ENCODE measurements around the gene BCL11B.

BCL11B gene

DNA sequence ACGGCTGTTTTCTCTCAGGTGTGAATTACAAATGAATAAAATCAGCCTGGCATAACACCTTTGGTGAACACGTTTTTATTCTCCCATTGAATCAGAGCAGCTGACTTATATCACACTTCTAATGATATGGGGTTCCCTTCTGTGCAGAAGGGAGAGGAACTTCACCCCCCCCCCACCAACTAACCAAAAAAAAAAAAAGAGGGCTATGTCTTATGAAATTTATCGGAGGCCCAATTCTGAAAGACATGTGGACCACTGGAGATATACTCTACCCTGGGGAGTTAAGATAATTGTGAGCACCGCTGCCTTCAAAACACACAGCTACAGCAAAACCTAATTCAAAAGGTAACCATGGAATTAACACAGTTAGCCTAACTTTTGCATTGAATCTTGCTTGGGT is 4.6 kb downstream of the BCL11B start:
- no peak for DNase-seq

DNA sequence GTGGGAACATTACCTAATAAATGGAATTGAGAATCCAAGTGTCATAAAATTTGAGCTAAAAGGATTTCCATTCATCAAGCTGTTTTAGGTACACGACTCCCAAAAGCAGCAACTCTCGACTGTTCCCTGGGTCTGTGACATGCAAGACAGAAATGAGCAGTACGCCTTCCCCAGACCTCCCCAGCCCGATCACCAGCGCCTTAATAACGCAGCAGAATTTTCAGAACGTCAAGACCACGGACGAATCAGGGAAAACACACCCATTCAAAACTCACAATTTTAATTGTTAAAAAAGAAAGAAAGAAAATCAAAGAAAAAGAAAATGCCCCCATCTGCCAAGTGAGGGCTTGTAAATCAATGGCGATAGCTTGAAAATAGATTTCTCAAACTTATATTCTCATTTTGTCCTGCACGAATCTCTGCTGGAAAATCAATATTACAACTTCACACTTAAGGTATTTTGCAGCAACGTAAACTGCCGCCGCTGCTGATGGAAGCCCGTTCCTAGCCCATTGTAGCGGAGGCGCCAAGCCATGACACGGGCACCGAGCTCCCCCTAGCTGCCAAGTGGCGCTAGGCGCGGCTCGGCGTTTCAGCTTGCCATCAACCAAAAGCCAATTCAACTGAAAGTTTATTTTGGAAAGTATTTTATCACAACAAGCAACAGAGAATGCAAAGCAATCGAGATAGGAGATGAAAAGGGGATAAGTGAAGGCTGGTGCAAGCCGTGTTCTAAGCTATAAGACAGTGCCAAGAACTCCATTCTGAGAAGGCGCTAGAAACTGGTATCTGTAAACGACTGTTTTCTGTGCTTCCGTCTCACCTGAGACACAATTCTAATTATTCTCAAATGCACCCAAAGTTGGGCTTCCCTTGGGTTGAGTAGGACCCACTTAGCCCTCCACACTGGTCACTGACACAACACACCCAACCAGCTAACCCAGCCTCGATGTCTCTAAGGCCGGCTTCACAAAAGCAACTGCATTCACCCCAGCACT is 5.5 kb downstream of the BCL11B start:
- peak; percentile 90 for DNase-seq

DNA sequence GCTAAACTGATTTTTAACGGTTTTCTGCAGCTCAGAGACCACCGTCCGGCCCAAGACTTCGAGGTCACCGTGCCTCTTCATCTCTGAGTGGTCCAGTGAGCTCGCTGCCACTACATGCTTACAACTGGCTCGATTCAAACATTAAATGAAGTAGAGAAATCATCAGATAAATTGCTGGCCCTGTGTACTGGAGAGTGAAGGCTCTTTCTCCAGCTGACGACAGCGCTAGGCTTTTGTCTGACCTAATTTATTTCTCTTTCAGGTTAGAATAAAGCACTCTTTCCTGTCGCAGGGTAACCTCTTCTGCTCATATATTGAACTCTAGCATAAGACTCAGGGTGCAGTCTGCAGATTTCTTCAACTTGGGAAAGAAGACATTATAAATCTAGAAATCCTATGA is 6.4 kb downstream of the BCL11B start:
- DNase-seq = no peak

DNA sequence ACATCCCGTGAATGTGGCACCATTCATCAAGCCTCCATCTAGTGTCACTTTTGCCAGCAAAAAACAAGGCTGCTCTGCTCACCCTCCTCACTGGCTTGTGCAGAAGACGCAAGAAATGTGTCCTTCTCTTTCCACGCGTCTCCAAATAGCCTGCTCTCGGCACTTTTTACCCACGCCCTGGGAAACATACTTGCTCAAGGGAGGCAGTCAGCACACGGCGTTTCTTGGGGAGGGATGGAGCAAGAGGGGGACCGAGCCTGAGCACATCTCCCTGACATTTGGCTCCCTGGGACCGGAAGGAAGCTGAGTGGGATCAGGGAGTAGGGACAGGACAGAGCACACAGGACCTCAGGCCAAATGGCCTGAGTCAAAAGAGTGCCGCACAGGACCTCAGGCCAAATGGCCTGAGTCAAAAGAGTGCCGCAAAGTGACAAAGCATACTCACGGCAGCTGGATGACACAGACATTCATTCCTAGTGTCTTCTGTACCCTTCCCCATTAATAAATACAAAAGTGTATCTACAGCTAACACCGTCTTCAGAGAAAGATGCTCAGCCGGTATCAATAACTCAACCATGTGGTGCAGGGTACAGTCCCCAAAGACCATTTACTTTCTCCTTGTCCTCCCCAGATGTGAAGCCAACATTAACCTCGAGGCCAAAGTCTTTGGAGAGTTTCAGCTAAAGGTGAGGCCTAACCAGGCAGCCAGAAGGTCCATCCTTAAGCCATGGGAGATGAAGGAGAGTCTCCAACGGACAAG is 7.1 kb downstream of the BCL11B start:
- no peak for DNase-seq

DNA sequence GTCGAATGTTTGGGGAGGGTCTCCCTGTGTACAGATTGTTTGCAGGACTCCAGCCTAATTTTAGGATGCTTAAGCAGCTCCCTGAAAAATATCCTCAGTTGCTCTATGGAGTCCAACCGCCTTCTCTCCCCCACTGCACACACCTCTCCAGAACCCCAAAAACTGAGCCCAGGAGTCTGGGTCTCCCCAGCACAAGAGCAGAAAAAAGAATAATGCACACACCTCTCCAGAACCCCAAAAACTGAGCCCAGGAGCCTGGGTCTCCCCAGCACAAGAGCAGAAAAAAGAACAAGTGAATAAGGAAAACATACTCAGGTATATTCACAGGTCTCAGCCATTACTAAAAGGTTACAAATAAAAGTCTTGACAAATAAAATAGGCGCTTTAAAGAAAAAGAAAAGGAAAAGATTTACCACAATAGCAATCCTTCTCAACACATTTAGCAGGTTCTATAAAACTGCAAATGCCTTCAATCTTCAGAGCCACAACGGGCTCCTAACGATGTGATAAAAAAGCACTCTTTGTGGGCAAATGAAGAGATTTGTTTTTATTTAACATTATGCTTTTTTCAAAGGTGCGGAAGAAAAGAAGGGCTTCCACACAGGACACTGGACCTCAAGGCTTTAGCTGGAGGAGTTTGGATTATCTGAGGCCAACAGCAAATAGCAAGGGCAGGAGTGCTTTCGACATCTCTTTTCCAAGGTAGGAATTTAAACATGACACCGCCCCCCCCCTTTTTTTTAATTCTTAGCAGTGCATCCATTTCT is 8.2 kb downstream of the BCL11B start:
- no peak for DNase-seq

DNA sequence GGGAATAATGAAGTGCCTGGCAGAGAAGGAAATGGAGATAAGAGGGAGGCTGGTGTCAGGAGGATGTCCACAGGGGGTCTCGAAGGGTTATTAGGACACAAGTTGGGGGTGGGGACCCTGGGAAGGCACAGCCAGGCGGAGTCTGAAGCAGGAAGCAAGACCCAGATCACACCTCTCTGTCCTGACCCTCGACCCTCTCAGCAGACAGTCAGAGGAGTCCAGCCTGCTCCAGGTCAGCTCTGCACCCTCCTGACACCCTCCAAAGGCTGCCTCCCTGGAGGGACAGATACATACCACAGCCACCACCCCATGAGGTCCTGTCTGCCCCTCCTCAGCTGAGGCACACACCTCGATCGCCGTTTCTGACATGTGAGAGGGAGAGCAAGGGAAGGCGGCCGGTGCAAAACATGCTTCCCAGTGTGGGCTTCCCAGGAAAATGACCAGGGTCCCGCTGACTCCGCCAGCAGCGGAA is 9.0 kb downstream of the BCL11B start:
- no peak for DNase-seq

DNA sequence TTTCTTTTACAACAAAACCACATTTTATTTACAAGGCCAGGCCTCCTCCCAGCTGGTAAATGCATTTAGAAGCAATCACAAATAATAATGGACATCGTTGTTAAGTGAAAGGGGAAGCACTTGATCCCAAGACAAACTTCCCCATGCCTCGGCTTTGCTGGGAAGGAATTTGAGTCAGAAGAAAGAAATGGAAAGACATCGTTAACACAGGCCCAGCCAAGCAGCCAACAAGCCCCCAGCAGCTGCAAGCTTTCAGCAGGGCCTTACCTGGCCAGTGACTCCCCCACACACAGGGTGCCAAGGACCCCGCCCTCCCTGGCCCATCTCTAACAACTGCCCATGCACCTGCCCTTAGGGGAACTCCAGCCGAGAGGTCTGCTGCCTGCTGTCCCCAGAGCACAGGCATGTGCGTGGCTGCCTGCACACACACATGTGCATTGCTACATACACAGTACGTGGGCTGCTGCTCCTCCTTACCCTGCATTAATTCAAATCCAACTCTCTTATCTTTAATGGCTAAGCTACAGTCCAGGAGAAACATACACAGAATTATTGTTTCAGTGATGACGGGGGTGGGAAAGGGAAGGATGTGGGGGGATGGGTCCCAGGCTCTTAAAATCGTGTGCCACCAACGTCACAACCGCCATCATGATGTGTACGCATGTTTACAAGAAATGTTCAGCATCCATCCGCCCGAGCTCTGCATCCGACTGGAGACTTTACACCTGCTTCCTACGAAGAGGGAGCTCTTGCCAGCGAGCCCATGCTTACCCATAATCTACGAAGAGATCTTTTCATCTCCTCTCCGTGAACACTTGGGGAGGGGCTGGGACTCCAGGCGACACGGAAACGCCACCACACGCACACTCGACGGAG is 9.8 kb downstream of the BCL11B start:
- DNase-seq = peak; percentile 60

DNA sequence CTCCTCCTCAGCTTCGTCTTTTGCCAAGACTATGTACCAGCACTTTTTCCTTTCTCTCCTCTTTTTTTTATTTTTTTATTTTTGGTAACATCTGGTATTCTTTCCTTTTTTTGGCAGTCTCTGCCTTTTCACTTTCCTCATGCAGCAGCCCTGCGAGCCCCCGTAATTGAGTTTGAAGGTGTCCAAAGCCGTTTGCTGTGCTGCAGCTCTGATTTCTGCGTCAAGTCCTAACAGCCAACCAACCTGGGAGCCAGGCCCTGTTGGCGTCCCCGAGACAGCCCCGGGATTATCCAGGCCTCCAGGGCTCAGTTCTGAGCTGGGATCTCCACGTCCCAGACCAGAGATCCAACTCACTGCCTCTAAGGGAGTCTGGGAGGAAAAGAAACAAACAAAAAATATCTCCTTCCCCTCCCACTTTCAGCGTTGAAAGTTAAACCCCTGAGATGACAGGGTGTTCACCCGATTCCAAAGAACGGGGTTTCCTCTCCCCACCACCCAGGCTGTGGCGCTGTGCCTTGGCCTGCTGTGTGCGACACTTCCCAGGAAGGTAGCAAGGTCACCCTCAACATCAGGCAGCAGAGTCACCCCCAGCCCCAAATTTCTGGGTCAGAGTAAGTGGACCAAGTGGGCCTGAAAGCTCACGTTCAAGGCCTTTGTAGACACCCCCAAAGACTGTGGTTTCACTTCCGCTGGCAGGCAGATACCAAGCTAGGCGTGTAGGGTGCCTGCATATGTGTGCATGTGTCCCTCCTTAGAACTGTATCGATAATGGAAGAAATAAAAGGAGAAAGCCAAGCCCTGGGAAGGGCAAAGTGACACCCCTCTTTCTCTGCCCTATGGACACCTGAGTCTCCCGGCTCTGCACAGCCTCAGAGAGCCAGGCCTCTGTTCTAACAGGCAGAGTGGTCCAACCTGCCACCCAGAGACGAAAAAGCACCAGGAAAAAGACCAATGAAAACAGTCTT is 11.1 kb downstream of the BCL11B start:
- DNase-seq = peak; percentile 60

DNA sequence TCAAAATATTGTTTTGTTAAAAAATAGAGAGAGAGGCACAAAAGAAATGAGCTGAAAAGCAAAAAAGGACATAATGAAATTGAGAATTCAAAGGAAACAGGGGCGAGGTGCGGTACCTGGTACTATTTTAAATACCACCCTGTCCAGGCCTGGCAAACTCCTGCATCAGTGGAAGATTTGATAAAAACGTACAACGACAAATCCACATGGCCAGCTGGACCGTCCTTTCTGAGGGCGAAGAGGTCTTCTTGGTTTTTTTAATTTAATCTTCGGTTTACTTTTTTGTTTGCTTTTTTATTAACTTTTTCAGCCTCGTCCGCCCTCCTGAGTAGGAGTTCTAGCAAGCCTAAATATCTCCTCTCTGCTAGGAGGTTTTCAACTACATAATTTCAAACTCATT is 11.9 kb downstream of the BCL11B start:
- no peak for DNase-seq

DNA sequence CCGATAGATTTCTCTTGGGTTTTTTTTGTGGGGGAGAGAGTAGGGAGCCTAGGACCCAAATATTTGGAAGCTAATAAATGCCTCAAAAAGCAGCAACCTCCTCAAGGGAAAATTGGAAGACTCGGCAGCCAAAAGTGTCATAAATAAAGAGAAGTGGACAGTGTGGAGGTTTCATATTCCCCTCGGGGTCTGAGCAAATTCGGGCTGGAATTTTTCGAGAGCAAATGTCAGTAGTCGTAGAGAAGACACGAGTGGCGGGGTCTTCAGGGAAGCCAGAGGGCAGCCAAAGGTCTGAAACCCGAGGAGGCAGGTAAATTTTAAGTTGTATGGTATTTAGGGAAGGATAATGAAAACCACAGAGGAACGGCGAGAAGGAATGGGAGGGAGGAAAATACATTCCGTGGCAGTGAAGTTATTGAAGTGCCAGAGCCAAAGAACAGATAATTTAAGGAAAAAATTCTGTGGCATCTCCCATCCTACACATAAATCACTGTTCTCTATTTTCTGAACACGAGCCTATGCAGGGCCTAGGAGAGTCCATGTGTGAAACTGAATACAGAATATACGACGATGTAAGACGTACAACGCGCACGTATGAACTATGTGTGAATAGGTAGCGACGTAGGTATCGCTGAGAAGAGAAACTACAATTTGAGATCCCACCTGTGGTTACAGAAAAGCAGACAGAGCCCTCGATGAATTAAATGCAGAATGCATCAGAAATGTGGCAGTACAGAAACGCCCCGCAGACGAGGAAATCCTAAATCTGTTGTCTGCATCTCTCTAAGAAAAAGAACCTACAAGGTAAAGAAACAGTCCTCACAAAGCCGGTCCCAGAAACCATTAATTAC is 12.9 kb downstream of the BCL11B start:
- DNase-seq = no peak

DNA sequence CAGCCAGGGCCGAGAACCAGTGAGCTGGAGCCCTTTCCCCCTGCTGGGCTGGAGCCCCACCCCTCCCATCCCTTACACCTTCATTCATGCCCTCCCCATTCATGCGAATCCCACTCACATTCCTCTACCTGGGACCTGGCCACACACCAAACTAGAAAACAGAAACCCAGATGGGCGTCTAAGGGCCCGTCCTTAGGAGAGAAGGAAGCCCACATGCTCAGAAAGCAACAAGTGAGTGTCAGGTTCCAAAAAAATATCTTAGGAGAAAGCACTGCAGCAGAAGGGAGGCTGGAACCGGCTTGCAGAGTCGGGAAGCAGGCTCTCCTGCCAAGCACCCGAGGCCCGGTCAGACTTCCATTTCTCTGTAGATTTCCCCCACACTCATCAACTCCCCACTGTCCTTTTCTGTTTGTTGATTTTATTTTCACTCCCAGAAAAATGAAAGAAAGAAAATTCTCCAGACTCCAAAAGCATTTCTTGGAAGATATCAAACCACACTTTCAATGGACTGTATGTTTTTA is 13.6 kb downstream of the BCL11B start:
- no peak for DNase-seq

DNA sequence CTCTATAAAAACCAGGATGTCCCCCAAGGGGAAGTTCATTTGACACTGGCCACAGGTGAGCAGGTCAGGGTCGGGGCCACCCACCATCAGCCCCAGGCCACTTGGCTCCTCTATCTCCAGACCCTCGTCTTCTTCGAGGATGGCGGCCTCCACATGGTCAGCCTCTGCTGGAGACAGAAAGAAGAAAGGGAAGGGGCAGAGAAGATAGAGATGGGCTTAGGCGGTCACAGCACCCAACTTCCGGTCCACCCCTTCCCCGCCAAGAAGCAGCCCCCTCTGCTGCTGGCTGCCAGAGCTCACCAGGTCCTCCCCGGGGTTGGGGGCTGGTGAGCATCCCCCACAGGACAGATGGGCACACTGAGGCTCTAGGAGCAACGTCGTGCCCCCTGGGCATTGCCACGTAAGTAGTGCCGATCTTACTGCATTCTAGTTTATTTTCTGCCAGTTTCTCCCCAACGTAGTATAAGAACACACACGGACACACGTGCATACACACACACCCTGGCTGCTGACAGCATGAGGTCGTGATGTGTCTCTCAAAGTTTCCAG is 14.2 kb downstream of the BCL11B start:
- DNase-seq = no peak

DNA sequence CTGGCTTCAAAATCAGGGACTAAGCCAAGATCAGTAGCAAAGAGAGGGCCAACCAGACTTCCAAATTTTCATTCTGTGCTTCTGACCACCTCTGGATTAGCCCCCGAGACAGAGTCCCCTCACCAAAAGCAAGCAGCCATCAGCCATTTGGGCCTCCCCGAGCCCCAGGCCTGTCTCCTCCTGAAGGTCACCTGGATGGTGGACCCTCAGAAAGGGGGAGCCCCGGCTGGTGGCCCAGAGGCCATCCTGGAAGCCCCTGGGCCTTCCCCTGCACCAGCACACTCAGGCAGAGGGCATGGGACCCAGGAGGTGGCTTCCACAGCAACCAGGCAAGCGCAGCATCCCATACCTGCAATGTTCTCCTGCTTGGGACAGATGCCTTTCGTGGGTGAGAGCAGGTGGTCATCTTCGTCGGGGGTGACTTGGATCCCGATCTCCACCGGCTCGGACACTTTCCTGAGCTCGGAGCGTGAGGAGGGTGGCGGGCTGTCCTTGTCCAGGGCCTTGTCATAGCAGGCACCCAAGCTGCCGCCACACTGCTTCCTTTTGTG is 14.8 kb downstream of the BCL11B start:
- DNase-seq = no peak

DNA sequence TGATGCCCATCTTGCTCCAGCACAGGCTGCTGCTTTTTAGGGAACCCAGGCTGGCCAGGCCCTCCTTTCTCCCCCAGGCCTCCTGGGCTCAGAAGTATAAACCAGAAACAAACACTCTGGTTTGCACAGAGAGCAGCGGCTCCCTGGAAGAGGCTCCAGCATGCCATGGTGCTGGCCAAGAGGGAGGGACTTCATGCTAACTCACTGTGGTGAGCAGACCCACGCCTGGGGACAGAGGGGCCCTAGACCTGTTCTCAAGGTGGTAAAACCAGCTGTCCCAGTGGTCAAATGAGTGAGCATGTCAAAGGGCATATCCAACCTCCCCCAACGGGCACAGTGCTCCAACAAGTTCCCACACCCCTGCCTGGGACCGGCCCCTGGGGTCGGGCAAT is 15.5 kb downstream of the BCL11B start:
- no peak for DNase-seq

DNA sequence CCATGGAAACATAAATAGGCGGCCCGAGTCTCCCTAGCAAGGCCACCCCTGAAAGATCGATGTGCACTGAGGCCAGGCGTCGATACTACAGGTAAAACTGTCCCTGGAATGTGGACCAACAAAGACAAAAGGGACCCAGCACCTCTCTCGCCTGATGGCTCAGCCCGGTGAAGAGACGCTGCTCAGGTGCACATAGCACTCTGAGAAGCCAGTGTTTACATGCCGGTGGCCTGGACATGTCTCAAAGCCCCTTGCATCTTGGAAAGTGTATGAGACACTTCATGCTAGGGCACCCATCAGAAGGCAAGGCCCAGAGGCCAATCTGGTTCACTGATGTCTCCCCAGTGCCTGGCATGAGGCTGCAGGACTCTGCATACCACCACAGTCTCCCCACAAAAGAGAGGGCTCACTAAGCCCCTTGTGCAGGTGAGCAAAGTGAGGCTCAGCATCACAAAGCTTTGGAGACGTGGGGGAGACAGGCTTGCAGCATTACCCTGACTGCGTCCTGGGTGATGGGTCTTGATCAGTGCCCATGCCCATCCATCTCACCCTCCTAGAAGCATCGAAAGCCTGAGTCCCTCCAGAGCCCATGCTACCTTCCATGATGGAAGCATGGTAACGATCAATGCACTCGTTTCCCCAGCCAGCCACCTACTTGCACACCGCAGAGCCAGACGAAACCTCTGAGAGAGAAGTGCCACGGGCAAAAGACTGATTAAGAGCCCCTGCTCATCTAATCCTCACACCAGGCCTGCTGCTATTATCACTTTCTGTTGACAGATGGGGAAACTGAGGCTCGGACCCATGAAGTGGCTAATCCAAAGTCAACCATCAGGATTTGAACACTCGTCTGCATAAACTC is 16.1 kb downstream of the BCL11B start:
- DNase-seq = peak; percentile 15

DNA sequence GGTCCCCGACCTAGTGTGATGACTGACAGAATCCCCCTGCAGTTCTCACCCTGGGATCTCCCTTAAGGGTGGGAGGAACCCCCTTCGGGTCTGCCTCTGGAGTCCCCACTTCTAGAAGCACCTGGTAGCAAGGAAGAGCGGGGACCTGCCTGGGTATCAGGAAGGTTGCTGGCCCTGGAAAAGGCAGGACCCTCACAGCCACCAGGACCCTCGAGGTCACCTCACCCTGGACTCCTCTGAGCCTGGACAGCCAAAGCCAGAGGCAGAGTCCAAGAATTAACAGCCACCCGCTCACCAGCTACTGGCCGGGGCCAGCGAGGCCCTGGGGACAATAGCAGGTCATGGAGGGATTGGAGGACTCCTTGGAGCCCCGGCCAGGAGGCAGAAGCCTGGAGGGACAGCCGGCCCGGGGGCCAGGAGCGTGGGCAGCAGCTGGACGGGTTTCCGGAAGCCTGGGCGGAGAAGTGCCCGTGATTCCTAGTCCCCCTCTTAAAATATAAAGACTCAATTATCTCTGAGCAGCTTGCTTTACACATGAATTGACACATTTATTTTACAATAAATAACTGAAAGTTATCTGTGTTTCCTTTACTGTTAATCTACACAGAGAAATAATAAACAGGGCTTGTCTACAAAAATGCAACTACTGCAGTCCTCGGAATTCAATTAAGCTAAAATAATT is 17.5 kb downstream of the BCL11B start:
- DNase-seq = no peak

DNA sequence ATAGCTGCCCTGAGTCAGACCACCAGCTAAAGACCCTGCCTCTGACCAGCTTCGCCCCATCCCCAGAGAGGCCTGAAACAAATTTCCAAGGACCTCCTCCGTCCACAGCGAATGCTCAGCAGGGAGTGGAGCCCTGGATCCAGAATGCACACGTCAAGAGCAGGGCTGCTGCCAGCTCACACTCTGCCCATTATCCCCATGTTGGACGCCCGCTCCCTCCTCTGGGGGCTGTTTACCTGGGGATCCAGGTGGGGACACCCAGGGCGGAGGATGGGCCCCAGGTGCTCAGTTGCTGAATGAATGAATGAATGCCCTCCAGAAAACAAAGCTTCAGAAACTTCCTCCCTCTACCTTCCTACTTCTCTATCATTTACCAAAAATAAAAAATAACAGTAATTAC is 18.1 kb downstream of the BCL11B start:
- no peak for DNase-seq

All from activated naive CD4-positive, alpha-beta T cell treated with anti-CD3 and anti-CD28 coated beads, Interleukin-2, amount 50 U/mL, for 16 hours (primary cell).